ENCODE results near the gene SIPA1L3.
A peak's percentile ranks its signal among the peaks of the same experiment; 100 is the strongest.

Gene SIPA1L3

DNA sequence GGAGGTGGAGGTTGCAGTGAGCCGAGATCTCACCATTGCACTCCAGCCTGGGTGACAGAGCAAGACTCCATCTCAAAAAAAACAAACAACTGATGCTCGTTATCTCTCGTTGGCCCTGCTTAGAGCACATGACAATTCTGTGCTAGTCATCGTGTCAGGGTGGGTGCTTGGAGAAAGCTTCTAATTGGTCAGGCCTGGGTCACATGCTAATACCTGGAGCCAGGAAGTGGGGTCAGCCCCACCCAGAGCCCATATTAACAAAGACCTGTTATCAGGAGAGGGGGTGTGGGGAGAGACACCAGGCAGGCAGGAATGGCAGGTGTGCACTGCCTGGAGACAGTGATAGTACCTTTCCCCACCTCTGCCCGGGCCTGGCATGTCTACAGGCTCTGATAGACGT is 232.1 kb downstream of the SIPA1L3 start:
- Histone ChIP-seq H3K4me1 (ENCODE audit: low read depth, poor library complexity, severe bottlenecking) (no peaks in the 10 kb centered on the region), H3K4me3 (IDR thresholded peaks at IDR 0.05; ENCODE audit: insufficient read depth, low read depth, low read length) (no peak overlapping the region), H4K20me1 (ENCODE audit: insufficient read depth) (no peaks in the 10 kb centered on the region), H3K27ac (no peak overlapping the region), H3K4me2 (no peak overlapping the region), H2AFZ (ENCODE audit: low read depth) (no peak overlapping the region), H3K27me3 (ENCODE audit: insufficient read depth, low read depth) (no peaks in the 10 kb centered on the region), H3K9ac (no peak overlapping the region), H3K79me2 (ENCODE audit: insufficient read depth, low read depth) (no peaks in the 10 kb centered on the region), H3K36me3 (ENCODE audit: insufficient read depth) (no peaks in the 10 kb centered on the region)
- TF ChIP-seq, protein P1, sequence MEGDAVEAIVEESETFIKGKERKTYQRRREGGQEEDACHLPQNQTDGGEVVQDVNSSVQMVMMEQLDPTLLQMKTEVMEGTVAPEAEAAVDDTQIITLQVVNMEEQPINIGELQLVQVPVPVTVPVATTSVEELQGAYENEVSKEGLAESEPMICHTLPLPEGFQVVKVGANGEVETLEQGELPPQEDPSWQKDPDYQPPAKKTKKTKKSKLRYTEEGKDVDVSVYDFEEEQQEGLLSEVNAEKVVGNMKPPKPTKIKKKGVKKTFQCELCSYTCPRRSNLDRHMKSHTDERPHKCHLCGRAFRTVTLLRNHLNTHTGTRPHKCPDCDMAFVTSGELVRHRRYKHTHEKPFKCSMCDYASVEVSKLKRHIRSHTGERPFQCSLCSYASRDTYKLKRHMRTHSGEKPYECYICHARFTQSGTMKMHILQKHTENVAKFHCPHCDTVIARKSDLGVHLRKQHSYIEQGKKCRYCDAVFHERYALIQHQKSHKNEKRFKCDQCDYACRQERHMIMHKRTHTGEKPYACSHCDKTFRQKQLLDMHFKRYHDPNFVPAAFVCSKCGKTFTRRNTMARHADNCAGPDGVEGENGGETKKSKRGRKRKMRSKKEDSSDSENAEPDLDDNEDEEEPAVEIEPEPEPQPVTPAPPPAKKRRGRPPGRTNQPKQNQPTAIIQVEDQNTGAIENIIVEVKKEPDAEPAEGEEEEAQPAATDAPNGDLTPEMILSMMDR (conservative IDR thresholded peaks at IDR 0.05; ENCODE audit: low read depth, low read length) = no peak

DNA sequence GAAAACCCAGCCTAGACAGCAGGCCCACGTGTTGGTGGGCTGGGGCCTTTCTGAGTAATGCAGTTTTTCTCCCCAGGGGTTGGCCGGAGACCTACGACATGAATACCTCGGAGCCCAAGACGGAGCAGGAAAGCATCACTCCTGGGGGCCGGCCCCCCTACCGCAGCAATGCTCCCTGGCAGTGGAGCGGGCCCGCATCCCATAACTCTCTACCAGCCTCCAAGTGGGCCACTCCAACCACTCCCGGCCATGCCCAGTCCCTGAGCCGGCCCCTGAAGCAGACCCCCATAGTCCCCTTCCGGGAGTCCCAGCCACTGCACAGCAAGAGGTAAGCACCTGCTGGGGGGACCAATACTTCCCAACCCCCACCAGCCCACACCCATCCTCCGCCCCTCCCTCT is 234.1 kb downstream of the SIPA1L3 start:
- Histone ChIP-seq H3K4me3 (IDR thresholded peaks at IDR 0.05; ENCODE audit: insufficient read depth, low read depth, low read length) (no peak overlapping the region), H3K4me1 (ENCODE audit: low read depth, poor library complexity, severe bottlenecking) (no peaks in the 10 kb centered on the region), H3K9ac (no peak overlapping the region), H3K4me2 (no peak overlapping the region), H3K27ac (no peak overlapping the region), H2AFZ (ENCODE audit: low read depth) (no peak overlapping the region), H3K27me3 (ENCODE audit: insufficient read depth, low read depth) (no peaks in the 10 kb centered on the region), H3K79me2 (ENCODE audit: insufficient read depth, low read depth) (no peaks in the 10 kb centered on the region), H3K36me3 (ENCODE audit: insufficient read depth) (no peaks in the 10 kb centered on the region), H4K20me1 (ENCODE audit: insufficient read depth) (no peaks in the 10 kb centered on the region)
- TF ChIP-seq, protein P1 (conservative IDR thresholded peaks at IDR 0.05; ENCODE audit: low read depth, low read length) = no peak

DNA sequence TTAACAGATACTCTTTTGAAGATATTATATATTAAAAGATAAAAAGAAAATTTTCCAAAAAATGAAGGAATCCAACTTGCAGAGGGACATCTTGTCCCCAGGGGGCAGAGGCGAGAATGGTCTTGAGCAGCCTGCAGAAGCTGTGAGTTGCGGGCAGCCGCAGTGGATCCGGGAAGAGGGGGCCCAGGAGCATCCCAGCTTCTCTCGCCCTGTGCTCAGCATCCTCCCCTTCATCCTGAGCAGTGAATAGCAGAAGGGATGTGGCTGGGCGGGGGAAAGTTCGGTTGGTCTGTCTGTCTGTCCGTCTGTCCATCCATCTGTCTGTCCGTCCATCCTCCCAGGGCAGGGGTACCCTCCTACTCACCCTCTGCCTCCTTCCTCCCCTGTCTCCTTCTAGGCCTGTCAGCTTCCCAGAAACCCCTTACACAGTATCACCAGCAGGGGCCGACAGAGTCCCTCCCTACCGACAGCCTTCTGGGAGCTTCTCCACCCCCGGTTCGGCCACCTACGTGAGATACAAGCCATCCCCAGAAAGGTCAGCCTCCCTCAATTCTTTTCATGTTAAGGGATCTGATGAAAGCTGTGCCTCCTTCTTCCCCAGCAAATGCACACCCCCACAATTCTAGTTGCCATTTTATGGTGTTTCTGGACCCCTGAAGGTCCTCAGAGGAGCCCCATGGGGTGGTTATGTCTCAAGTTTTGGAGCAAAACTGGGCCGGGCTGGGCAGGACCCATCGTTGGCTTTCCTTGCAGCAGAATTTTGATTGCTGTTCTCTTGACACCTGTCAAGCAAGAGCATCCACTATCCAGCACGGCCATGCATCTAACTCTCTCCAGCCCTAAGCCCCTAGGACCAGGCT is 235.4 kb downstream of the SIPA1L3 start:
- H3K4me2 ChIP-seq = no peak overlapping the region
- H3K27ac ChIP-seq = no peak overlapping the region
- H2AFZ ChIP-seq (ENCODE audit: low read depth) = no peak overlapping the region
- H4K20me1 ChIP-seq (ENCODE audit: insufficient read depth) = no peaks in the 10 kb centered on the region
- no peak overlapping the region for H3K9ac ChIP-seq
- H3K4me3 ChIP-seq (IDR thresholded peaks at IDR 0.05; ENCODE audit: insufficient read depth, low read depth, low read length) = no peak overlapping the region
- TF ChIP-seq, protein P1 (conservative IDR thresholded peaks at IDR 0.05; ENCODE audit: low read depth, low read length) = peak; percentile 33
- no peaks in the 10 kb centered on the region for H3K27me3 ChIP-seq (ENCODE audit: insufficient read depth, low read depth)
- no peaks in the 10 kb centered on the region for H3K36me3 ChIP-seq (ENCODE audit: insufficient read depth)
- H3K4me1 ChIP-seq (ENCODE audit: low read depth, poor library complexity, severe bottlenecking) = no peaks in the 10 kb centered on the region
- H3K79me2 ChIP-seq (ENCODE audit: insufficient read depth, low read depth) = no peaks in the 10 kb centered on the region

DNA sequence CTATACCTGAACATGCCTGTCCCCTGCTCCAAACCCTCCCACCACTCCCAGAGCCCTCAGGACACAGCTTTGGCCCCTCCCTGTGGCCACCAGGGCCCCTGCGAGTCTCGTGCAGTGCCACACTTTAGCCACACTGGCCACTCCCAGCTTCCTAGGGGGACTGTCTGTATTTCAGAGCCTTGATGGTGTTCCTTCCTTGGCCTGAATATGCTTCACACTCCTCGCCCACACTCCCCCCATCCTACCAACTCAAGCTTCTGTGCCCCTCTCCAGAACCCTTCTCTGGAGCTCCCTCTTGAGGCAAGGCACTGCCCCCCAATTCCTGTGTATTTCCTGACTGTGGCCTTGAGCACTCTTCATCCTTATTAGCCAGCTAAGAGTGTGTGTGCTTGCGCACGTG is 236.8 kb downstream of the SIPA1L3 start:
- Histone ChIP-seq H3K27ac (no peak overlapping the region), H3K9ac (no peak overlapping the region), H3K4me2 (no peak overlapping the region), H2AFZ (ENCODE audit: low read depth) (no peak overlapping the region), H3K27me3 (ENCODE audit: insufficient read depth, low read depth) (no peaks in the 10 kb centered on the region), H4K20me1 (ENCODE audit: insufficient read depth) (no peaks in the 10 kb centered on the region), H3K4me1 (ENCODE audit: low read depth, poor library complexity, severe bottlenecking) (no peaks in the 10 kb centered on the region), H3K4me3 (IDR thresholded peaks at IDR 0.05; ENCODE audit: insufficient read depth, low read depth, low read length) (no peak overlapping the region), H3K36me3 (ENCODE audit: insufficient read depth) (no peaks in the 10 kb centered on the region), H3K79me2 (ENCODE audit: insufficient read depth, low read depth) (no peaks in the 10 kb centered on the region)
- TF ChIP-seq, protein P1 (conservative IDR thresholded peaks at IDR 0.05; ENCODE audit: low read depth, low read length) = no peak

All from KMS-11 (cell line).